ENCODE measurements around the gene AXL.
"Not testable (repeated sequence)": the region's sequence is repeated elsewhere in the genome, so short reads cannot be mapped to it uniquely, and the experiment has no call there.

Gene AXL

DNA sequence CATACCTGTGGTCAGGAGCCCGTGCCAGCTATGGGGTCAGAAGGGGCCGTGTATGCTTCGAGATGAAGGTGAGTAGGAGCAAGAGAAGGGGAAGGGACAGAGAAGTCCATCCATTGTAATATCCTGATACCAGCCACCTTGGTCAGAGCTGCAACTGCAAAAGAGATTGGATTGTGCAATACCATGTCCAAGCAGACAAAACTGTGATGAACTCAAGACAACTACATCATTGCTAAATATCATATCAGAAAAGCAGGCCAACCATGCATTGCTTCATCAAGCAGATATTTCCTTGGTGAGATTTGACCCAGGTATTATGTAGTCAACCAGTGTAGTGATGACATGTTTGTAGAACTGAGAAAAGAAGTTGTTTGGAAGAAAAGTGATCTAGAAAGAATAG, 57.2 kb downstream of the AXL start:
- no peak for DNase-seq (ENCODE audit: low spot score)

DNA sequence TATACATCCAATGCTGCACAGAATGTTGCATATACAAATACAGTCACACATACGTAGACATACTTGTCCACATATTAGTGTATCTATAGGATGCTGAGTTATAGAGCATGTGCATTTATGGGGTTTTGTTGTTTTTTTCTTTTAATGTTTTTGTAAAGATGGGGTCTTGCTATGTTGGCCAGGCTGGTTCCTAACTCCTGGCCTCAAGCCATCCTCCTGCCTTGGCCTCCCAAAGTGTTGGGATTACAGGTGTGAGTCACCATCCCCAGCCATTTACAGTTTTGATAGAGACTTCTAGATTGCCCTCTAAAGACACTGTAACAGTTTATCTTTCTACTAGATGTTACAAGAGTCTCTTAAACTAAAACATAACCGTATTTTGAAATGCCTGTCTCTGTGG, 59.5 kb downstream of the AXL start:
- no peak for DNase-seq (ENCODE audit: low spot score)

DNA sequence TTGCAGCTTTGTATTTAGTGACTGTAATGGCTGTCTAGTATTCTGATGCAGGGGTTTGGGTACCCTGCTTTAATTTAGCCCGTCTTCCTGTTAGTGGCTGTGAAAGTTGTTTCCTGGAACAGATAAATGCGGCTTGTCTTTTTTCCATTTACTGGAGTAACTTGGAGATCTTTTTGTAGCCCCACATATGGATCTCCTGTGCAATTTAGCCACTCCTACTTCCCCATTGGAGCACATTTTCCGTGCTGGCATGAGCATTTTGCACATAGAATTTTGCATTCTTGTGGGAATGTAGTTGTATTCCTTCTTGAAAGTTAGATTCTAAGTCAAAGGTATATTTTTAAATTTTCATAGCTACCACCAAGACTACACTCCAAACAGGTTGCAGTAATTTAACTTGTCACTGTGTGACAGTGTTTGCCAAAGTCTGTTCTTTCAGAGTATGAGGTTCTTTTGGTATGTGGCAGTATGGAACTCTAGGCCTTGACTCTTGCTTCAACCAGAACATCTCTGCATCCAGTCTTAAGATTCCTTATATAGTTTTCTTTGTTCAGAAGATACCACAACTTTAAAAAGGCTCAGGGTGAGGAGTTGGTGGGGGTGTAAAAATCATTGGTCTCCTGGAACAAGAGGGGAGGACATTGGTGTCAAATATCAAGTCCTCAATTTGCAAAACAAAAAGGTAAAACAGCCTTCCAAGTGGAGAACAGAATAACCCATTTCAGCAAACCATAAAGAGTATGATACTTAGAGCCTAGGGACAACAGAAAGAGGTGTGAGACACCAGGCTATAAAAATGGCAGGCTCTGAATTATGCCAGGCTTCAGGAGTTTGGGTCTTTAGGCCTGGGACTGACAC, 69.9 kb downstream of the AXL start:
- no peak for DNase-seq (ENCODE audit: low spot score)

DNA sequence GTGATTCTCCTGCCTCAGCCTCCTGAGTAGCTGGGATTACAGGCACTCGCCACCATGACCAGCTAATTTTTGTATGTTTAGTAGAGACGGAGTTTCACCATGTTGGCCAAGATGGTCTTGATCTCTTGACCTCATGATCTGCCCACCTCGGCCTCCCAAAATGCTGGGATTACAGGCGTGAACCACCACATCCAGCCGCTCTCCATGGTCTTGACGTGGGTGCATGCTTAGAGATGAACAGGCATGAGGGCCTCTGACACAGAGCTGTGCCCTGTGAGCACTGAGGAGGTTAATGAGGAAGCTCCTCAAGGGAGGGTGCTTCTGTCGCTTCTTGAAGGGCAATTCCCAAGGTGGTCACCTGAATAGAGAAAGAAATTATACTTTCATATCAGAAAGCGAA, 70.8 kb downstream of the AXL start:
- not testable (repeated sequence) for DNase-seq (ENCODE audit: low spot score)

DNA sequence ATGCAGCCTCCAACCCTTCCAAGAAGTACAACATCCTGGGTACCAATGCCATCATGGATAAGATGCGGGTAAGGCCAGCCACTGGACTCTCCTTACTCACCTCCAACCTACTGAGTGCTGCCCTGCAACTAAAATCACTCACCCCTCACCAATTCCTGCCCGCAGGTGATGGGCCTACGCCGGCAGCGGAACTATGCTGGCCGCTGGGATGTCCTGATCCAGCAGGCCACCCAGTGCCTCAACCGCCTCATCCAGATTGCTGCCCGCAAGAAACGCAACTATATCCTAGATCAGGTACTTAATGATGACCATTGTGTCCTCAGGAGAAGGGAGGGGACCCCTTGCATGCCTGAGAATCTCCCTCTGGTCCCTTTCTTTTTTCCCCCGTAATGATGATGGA, 75.4 kb downstream of the AXL start:
- no peak for DNase-seq (ENCODE audit: low spot score)

- no peak for DNase-seq (ENCODE audit: low spot score)
Observed at GRCh38 chr19:41295499-41295898, 76.5 kb downstream of the AXL start.

DNA sequence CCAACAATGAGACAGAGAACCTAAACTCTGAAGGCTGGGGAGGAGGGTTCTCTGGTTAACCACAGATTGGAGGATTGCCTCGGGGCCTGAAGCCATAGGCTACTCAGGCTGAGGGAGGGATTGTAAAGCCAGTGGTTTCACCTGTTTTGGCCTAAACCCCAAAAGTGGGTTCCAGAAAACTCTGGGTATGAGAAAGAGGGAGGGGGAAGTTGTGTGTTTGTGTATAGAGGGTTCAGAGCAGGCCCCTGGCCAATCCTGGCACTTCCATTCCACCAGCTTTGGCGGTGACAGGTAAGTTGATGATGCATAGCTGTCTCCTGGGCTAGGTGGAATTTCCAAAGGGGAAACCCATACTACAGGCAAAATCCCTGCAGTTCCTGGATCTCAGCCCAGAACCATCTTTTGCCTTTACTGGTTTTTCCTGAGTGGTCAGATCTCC, 77.4 kb downstream of the AXL start:
- no peak for DNase-seq (ENCODE audit: low spot score)

DNA sequence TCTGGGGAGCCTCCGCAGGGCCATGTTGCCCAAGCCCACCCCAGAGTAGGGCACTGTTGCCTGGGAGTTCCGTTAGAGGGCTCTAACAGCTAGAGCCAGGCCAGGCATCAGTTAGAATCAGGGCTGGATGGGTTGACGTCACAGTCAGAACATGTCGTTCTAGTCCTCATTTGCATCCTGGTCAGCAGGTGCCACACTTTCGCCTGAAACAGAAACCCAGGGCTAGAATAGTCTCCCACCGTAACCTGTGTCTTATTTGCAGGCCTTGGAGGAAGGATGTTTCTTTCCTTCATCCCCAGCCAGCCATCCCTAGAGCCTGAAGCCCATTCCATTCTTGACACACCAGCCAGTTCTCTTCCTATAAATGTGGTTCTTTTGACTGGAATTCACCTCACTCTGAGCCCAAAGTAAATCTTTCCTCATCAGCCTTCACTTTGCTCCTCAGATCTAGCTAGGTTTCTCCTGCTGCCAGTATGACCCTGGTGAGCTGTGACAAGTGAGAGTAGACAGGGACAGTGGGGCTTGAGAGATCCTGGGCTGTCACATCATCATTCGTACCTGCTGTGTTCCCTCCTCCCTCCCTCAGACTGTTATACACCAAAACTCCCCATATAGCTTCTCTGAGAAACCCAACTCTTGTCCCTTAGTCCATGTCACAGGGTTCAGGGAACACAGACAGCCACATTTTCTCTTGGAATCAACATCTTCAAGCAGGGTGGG, 78.8 kb downstream of the AXL start:
- no peak for DNase-seq (ENCODE audit: low spot score)

- no peak for DNase-seq (ENCODE audit: low spot score)
Observed at GRCh38 chr19:41298348-41298964, 79.4 kb downstream of the AXL start.

- DNase-seq (ENCODE audit: low spot score): no peak
Observed at GRCh38 chr19:41299046-41299754, 80.2 kb downstream of the AXL start.

DNA sequence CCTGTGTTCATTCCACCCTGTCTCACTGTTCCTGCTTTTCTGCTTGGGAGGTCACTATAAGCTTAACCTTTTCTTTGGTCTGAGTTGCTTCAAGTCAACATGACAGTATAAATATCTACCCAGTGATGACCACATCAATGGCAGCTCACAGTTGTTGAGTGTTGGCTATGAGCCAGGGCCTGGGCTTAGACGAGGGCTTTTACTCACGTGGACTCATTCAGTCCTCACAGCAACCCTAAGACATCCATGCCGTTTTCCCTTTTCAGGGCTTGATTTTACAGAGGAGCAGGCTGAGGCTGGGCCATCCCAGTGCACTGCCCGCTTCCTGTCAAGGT, 80.7 kb downstream of the AXL start:
- DNase-seq (ENCODE audit: low spot score): peak; percentile 66

DNA sequence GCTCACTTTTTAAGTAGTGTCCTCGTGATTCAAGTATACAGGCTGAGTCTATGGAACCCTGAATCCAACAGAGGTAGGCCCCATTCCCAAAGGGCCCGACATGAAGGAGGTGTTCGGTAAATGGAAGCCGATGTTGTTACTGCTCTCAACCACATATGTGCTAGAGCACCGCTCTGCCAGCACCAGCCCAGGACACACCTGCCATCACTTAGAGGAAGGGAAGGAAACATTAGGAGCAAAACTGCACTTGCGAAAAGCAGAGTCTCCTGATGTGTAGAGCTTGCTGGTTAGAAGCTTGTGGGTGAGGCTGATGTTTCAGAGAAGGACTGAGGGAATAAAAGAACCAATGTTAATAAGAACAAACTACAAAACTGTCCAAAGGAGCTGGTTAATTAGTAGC, 81.5 kb downstream of the AXL start:
- no peak for DNase-seq (ENCODE audit: low spot score)

DNA sequence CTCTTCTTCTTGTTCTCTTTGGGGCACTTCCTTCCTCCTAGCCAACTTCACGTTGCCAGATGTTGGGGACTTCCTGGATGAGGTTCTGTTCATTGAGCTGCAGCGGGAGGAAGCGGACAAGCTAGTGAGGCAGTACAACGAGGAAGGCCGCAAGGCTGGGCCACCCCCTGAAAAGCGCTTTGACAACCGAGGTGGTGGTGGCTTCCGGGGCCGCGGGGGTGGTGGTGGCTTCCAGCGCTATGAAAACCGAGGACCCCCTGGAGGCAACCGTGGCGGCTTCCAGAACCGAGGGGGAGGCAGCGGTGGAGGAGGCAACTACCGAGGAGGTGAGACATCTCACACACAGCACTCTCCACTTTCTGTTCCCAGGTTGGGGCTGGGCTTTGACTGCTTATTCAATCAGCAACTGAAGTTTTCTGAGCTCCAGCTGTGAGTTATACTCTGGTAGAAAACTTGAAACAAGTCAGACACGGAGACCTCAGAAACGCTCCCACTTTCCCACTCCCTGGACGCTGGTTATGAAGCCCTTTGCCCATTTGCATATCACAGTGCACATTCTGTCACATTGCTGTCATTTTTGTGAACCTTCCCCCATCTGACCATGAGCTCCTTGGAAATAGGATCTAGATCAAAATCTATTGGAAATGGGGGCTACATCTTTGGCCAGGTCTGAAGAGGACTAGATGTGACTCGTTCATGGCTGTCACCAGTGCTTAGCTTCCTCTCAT, 83.8 kb downstream of the AXL start:
- no peak for DNase-seq (ENCODE audit: low spot score)

DNA sequence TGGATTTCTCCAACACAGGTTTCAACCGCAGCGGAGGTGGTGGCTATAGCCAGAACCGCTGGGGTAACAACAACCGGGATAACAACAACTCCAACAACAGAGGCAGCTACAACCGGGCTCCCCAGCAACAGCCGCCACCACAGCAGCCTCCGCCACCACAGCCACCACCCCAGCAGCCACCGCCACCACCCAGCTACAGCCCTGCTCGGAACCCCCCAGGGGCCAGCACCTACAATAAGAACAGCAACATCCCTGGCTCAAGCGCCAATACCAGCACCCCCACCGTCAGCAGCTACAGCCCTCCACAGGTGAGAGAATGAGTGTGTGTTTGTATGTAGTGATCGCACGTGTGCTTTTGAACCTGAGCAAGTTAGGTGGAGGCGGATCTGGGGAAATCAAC, 84.9 kb downstream of the AXL start:
- no peak for DNase-seq (ENCODE audit: low spot score)

GRCh38 chr19:41304706-41305483, 85.9 kb downstream of the AXL start:
- DNase-seq (ENCODE audit: low spot score): no peak

GRCh38 chr19:41305927-41306793, 87.1 kb downstream of the AXL start:
- no peak for DNase-seq (ENCODE audit: low spot score)

DNA sequence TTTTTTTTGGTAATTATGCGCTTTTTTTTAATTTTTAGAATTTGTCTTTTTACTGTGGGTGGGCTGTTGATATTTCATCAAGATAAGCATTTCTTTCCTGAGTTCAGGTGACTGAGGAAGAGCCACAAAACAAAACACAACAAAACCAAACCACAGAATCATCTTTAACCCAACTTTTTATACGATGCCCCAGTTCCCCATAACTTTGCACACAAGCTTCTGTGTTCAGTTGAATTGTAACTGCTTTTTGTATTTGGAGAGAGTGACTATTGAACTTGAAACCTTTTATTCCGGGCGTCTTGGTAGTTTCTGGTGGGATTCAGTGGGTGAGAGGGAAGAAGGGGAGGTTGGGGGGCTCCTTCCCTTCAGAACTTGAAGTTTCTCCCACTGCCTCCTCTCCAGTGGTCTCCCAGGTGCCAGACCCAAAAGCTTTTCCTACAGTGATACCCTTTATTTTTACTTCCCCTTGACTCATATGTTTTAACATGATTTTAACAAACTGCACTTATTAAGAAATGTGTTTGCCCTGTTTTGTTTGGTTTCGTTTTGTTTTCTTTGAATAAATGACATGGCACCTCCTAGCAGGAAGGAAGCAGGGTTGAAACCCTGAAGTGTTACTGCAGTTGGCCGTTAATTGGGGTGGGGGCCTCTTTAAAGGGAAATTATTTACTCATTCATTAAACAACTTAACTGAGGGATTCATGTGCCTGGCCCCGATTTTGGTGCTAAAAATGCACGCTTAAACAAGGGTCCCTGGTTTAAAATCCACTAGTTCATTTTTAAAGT, 88.3 kb downstream of the AXL start:
- DNase-seq (ENCODE audit: low spot score): no peak

DNA sequence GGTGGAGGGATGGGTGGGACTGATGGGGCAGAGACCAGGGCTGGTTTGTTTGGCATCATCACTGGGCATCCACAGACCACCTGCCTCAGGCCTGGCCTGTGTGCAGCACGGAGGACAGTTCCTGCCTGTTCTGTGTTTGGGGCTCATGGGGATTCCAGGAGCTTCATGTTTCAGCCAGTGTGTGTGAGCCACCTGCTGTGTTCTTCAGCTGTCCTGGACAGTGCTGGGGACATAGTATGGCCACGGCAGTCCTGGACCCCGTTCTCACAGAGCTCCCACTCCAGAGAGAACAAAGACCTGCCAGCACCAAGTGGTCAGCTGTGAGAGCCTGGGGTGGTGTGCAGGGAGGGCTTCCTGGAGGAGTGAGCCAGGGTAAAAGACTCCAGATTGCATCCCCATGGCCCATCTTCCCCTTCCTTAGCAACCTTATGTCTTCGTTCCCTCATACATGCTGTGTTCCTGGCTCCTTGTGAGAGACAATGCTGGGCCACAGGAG, 89.0 kb downstream of the AXL start:
- no peak for DNase-seq (ENCODE audit: low spot score)
